Kidney tubule cell (primary cell): ENCODE data around the gene AQP3.
"Not testable (repeated sequence)": the region's sequence is repeated elsewhere in the genome, so short reads cannot be mapped to it uniquely, and the experiment has no call there.

Experiments used
- DNase-seq: peaks from one replicate; pipeline ENCODE4 v3.0.0-alpha.2; 2018; ENCODE audit warnings: low spot score

AQP3 gene

GRCh38 chr9:33446946-33447798 lies at the start of gene AQP3:
Gene AQP3, minus strand, starts transcription at chr9:33447593. Its CDS starts 63 bp downstream, at chr9:33447530.
- peak; percentile 83 for DNase-seq

DNA sequence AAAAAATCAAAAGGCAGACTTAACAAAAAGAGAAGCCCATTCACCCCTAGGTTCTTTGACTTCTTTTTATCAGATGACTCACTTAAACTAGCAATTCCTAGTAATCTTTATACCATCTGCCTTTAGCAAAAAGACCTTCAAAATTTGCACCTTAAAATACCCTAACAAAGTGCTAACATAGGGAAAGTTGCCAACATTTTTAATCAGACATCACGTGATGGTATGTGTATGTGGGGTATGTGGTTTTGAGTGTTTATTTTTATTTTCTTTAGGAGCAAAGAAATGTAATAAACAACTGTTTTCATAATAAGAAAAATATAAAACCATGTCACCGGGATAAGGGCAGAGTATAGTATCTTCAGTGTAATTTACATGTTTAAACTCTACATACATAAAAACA lies 46.4 kb upstream of the AQP3 start:
- not testable (repeated sequence) for DNase-seq

- DNase-seq, result peak; percentile 65
These were observed 41.7 kb upstream of the AQP3 start for GRCh38 chr9:33489066-33489465.

DNA sequence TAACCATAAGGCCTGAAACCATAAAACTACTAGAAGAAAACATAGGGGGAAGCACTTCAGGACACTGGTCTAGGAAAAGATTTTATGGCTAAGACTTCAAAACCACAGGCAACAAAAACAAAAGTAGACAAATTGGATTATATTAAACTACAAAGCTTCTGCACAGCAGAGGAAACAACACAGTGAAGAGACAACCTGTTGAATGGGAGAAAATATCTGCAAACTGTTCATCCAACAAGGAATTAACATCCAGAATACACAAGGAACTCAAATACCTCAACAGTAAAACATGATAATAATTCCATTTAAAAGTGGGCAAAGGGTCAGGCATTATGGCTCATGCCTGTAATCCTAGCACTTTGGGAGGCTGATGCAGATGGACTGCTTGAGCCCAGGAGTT lies 37.9 kb upstream of the AQP3 start:
- DNase-seq, result not testable (repeated sequence)

- no peak for DNase-seq
These were observed 33.6 kb upstream of the AQP3 start for GRCh38 chr9:33480976-33481375.

- no peak for DNase-seq
These were observed 32.7 kb upstream of the AQP3 start for GRCh38 chr9:33480106-33480505.

GRCh38 chr9:33476503-33476902 lies 29.1 kb upstream of the AQP3 start:
- no peak for DNase-seq

GRCh38 chr9:33475357-33475756 lies 28.0 kb upstream of the AQP3 start:
- no peak for DNase-seq

DNA sequence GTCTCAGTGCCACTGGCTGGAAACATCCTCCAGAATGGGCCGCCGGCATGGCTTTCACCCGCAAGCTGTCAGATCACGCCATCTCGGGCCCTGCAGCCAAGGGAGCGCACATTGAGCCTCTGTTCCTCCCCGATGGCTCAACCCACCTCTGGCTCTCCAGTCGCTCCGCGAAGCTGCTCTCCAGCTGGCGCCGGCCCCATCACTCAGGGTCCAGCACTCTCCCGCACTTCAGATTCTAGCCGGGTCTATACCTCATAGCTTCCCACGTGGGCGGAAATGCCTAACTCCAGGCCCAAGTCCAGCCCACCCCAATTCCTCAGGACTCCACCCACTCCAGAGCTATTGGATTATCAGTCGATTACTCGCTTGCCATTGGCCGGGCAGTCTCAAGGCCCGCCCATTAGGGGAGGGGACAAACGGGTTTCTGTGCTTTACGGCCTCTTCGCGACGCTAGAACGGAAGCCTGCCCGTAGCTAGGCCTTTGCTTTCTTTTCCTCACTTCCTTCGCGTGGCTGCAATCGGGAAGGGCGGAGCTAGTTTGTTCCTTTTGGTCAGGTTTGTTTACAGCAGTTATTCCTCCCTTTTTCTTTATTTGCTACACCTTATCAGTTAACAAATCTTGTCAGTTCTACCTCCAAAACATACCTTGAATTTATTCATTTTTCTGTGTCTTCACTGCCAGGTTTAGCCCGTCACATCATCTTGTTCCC lies 26.4 kb upstream of the AQP3 start, which contains the start of gene NOL6:
NOL6 (minus strand) TSS at position 282 of the 710 bp plus-strand sequence; CDS start at position 200, 82 bp downstream.
- DNase-seq, result peak; percentile 99

GRCh38 chr9:33472881-33473615 lies 25.7 kb upstream of the AQP3 start:
- no peak for DNase-seq

DNA sequence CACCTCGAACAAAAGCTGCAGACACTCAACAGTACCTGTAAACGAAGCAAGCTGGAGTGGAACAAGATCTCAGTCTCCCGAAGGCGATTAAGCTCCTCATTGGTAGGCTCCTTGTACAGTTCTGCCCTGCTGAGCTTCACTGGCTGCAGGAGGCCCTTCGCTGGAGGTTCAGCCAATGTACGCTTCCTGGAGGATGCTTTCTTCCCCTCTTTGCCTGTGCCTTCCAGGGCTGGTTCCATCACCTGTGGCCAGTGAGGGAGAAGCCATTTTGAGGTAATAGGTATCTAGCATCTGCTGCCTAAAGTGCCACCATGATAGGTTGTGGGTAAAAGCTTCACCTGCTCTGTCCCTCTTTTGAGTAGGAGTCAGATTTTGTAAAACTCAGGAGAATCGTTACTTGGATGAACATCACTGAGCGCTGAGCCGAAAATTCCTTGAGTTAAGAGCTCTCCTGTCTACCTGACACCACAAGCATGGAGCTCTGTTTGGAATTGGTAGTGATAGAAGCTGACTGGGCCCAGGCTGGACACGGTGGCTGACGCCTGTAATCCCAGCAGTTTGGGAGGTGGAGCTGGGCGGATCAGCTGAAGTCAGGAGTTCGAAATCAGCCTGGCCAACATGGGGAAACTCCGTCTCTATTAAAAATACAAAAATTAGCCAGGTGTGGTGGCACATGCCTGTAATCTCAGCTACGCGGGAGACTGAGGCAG lies 24.9 kb upstream of the AQP3 start:
- no peak for DNase-seq

DNA sequence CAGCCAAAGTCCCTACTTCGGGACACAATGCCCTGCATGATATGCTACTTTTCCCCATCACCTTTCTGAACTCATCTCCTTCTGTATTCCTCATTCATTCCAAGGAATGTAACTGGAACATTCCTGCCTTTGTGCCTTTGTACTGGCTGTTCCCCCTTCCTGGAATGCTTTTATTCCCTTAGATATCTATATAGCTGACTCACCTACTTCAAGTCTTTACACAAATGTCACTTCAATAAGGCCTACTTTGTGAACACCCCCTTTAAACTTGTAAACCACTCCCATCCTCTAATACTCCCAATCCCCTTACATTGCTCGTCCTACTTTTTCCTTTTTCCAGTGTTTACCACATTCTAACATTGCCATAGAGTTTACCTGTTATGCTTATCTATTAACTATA lies 24.0 kb upstream of the AQP3 start:
- no peak for DNase-seq

GRCh38 chr9:33469891-33470290 lies 22.5 kb upstream of the AQP3 start:
- no peak for DNase-seq

GRCh38 chr9:33468797-33469621 lies 21.6 kb upstream of the AQP3 start:
- DNase-seq, result no peak

DNA sequence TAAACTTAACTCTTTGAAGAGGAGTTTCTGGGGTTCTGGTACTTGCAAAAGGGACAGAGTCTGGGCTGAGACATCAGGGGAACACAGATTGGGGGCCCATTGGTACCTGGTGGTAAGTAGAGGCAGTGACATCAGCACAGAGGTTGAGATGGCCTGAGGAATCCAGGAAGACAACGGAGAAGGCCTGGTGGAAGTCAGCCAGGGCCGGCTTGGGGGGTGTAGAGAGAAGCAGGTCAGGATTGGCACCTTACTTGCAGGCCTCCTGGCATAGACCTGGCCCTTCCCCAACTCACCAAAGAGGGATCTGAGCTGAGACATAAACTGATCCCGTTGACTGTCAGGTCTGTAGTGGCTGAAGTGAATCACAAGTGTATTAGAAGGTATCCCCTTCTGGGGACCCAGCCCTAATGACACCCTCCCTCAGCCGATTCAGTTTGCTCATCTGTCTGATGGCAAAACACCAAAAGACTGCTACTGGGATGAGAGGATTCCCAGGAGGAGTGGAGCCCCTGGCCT lies 20.9 kb upstream of the AQP3 start:
- no peak for DNase-seq

- DNase-seq, result no peak
These were observed 20.1 kb upstream of the AQP3 start for GRCh38 chr9:33467526-33467925.

- peak; percentile 52 for DNase-seq
These were observed 19.4 kb upstream of the AQP3 start for GRCh38 chr9:33466565-33467495.

DNA sequence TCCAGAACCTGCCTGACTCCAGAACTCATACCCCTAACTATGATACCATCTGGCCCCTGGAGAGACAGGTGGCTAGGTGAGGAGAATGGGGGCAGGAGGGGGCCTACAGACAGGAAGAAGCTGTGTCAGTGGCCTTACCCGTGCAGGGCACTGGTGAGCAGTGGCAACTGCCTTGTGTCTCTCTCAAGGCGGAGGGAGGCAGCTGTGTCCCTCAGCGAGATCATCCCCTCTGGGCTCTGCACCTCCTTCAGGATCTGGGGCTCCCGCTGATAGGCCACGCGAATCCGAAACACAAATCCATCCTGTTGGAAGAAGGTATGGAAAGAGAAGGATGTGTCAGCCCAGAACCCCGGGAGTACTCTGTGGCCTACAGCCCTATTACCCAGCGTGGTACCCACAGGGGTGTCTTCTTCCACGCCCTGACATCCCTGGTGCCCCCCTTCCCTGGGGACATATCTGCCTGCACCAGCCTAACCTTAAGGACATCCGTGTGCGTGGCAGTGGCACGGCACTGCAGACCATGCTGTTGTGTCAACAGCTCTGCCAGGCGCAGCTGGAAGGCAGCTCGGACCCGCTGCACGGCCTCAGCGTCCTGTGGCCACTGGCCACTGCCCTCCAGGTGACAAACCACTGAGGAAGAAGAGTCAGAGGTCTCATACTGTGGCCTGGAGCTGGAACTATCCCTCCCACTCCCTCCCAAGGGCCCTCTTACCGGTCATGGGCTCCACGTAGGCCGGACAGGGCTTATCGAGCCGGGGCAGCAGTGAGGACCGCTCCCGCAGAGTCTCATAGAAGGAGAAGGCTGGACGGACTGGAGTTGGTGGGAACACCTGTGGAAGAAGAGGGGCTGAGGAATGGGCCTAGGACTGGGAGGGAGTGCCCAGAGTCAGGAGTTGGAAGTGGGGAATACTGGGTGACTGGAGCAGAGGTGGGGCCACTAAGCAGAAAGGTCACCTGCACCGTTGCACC lies 18.5 kb upstream of the AQP3 start:
- DNase-seq, result no peak
